HUES6 (cell line): ENCODE data around the gene TTC28.
"Not testable (repeated sequence)": the region's sequence is repeated elsewhere in the genome, so short reads cannot be mapped to it uniquely, and the experiment has no call there.

Source experiments
- H3K27ac ChIP-seq: 2 replicates; pipeline ENCODE4 v1.7.0; 2013; ENCODE audit warnings: low read depth, mild to moderate bottlenecking, low read length, inconsistent platforms
- H3K27me3 ChIP-seq: 2 replicates; pipeline ENCODE4 v1.6.1; 2013; ENCODE audit warnings: low read length; ENCODE audit not compliant: control insufficient read depth, insufficient read depth
- H3K36me3 ChIP-seq: 2 replicates; pipeline ENCODE4 v1.6.1; 2013; ENCODE audit warnings: low read length; ENCODE audit not compliant: control insufficient read depth, insufficient read depth
- H3K4me1 ChIP-seq: 2 replicates; pipeline ENCODE4 v1.6.1; 2013; ENCODE audit warnings: low read length; ENCODE audit not compliant: control insufficient read depth, insufficient read depth
- H3K4me3 ChIP-seq: 2 replicates; pipeline ENCODE4 v1.5.1; 2013; ENCODE audit warnings: low read depth, low read length
- H3K9ac ChIP-seq: one replicate; pipeline ENCODE4 v1.6.1; 2013; ENCODE audit warnings: mild to moderate bottlenecking, low read length
- H3K9me3 ChIP-seq: 2 replicates; pipeline ENCODE4 v1.6.1; 2013; ENCODE audit warnings: low read depth, low read length; ENCODE audit not compliant: control insufficient read depth, insufficient read depth

The TTC28 gene

DNA sequence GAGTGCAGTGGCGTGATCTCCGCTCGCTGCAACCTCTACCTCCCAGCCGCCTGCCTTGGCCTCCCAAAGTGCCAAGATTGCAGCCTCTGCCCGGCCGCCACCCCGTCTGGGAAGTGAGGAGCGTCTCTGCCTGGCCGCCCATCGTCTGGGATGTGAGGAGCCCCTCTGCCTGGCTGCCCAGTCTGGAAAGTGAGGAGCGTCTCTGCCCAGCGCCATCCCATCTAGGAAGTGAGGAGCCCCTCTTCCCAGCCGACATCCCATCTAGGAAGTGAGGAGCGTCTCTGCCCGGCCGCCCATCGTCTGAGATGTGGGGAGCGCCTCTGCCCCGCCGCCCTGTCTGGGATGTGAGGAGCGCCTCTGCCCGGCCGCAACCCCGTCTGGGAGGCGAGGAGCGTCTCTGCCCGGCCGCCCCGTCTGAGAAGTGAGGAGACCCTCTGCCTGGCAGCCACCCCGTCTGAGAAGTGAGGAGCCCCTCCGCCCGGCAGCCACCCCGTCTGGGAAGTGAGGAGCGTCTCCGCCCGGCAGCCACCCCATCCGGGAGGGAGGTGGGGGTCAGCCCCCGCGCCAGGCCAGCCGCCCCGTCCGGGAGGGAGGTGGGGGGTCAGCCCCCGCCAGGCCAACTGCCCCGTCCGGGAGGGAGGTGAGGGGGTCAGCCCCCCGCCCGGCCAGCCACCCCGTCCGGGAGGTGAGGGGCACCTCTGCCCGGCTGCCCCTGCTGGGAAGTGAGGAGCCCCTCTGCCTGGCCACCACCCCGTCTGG is 126.4 kb downstream of the TTC28 start:
- H3K27me3 ChIP-seq, H3K9me3 ChIP-seq, H3K4me3 ChIP-seq, H3K9ac ChIP-seq, H3K36me3 ChIP-seq, H3K4me1 ChIP-seq, H3K27ac ChIP-seq: not testable (repeated sequence)

DNA sequence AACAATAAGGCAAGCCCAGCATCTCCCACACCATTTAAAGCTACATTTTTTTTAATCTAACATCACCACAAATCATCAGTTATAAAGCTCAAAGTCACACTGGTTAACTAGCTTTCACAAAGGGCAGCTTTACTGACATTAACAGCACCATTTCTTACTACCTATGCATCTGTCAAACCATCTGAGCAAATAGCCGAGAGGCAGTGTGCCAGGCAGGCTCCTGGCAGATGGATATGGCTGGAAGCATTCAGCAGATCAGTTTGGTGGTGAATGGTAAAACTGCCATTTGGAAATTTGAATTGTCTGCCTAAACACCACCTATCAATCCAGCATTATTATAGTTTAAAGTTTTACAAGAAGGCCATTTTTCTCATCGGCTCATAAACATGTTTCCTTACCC is 131.2 kb downstream of the TTC28 start:
- Histone ChIP-seq H3K9ac (no peak overlapping the region), H3K4me3 (no peak overlapping the region), H3K9me3 (peaks cover 4% of the 10 kb centered on the region; the same call in 1 of the 2 replicates), H3K4me1 (no peaks in the 10 kb centered on the region; the same call in 1 of the 2 replicates), H3K27me3 (no peaks in the 10 kb centered on the region), H3K27ac (no peak overlapping the region), H3K36me3 (no peaks in the 10 kb centered on the region)

DNA sequence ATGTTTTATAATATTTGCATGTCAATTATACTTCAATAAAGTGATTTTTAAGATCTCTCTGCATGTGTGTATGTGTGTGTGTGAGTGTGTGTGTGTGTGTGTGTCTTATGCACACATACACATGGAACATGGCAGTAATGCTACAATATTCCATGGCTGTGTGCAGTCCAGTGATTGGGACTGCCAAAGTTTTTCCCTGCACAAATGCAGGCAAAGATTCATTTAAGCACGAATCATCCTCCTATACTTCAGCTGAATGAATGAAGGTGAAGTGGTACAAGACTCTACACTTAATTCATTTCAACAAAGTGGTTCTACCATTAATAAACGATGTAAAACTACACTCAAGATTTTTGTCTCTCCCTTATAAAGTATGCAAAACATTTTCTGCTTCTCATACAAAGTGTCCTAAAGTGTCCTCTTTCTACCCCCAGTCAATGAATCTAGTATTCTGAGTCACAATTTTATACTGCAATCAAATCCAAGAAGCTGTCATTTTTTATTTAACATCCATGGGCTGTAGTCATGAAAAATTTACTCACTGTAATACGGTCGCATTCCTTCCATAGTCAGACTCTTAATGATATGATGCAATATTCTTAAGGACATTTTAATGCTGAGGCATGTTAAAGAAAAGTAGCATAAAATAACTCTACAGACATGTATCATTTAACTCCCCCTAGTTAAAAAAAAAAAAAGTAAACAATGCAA is 132.4 kb downstream of the TTC28 start:
- no peak overlapping the region for H3K9ac ChIP-seq

DNA sequence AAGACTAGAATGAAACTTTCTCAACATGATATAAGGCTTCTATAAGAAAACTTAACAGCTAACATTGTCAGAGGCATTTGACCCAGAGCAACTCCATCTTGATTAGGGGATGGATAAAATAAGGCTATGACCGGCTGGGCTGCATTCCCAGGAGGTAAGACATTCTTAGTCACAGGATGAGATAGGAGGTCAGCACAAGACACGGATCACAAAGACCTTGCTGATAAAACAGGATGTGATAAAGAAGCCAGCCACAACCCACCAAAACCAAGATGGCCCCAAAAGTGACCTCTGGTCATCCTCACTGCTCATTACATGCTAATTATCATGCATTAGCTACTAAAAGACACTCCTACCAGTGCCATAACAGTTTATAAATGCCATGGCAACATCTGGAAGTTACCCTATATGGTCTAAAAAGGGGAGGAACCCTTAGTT is 135.2 kb downstream of the TTC28 start:
- H3K9ac ChIP-seq: no peak overlapping the region
- no peaks in the 10 kb centered on the region for H3K36me3 ChIP-seq
- H3K9me3 ChIP-seq: peaks cover 8% of the 10 kb centered on the region; the same call in 1 of the 2 replicates
- no peak overlapping the region for H3K27ac ChIP-seq
- peaks cover 12% of the 10 kb centered on the region for H3K4me1 ChIP-seq
- no peaks in the 10 kb centered on the region for H3K27me3 ChIP-seq
- no peak overlapping the region for H3K4me3 ChIP-seq

More for the DNA sequence above, 132.4 kb downstream of the TTC28 start:
- Histone ChIP-seq H3K27me3 (no peaks in the 10 kb centered on the region), H3K4me3 (no peak overlapping the region), H3K36me3 (no peaks in the 10 kb centered on the region), H3K9me3 (peaks cover 8% of the 10 kb centered on the region), H3K27ac (no peak overlapping the region), H3K4me1 (no peaks in the 10 kb centered on the region; the same call in 1 of the 2 replicates)

DNA sequence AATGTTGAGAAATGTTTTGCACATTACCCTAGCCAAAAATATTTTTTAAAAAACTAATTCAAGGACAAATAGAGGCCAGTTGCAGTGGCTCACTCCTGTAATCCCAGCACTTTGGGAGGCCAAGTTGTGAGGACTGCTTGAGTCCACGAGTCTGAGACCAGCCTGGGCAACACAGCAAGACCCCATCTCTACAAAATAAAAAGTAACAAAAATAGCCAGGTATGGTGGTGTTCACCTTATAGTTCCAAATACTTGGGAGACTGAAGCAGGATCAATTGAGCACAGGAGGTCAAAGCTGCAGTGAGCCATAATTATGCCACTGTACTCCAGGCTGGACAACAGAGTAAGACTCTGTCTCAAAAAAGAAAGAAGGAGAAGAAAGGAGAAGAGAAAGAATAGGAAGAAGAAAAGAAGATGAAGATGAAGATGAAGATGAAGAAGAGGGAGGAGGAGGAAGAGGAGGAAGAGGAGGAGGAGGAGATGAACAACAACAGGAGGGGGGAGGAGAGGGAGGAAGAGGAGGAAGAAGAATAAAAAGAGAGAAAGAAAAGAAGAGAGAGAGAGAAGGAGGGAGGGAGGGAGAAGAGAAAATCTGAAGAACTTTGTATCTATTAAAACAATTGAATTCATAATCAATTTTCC is 136.5 kb downstream of the TTC28 start:
- Histone ChIP-seq H3K36me3 (no peaks in the 10 kb centered on the region), H3K27me3 (no peaks in the 10 kb centered on the region), H3K4me3 (no peak overlapping the region), H3K9me3 (peaks cover 8% of the 10 kb centered on the region; the same call in 1 of the 2 replicates), H3K9ac (no peak overlapping the region), H3K4me1 (peaks cover 12% of the 10 kb centered on the region), H3K27ac (no peak overlapping the region)

DNA sequence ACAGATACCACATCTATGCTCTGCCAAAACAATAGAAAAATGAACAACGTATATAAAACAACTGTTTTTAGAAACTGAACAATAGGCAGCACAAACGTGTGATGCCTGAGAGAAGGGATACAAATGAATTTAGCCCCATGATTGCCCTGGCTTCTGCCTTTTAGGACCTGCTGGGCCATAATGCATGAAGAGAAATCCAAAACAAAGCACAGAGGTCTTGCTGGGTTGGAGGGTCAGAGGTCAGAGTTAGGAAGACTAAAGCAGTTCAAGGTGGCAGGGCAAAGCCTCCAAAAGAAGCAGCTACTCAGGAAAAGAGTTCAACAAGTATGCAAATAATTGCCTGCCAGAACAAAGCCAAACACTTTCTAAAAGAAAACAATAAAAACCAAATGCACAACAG is 138.5 kb downstream of the TTC28 start:
- Histone ChIP-seq H3K9ac (no peak overlapping the region), H3K27ac (no peak overlapping the region), H3K9me3 (peaks cover 8% of the 10 kb centered on the region; the same call in 1 of the 2 replicates), H3K4me3 (no peak overlapping the region), H3K27me3 (no peaks in the 10 kb centered on the region), H3K36me3 (no peaks in the 10 kb centered on the region), H3K4me1 (peaks cover 12% of the 10 kb centered on the region)

DNA sequence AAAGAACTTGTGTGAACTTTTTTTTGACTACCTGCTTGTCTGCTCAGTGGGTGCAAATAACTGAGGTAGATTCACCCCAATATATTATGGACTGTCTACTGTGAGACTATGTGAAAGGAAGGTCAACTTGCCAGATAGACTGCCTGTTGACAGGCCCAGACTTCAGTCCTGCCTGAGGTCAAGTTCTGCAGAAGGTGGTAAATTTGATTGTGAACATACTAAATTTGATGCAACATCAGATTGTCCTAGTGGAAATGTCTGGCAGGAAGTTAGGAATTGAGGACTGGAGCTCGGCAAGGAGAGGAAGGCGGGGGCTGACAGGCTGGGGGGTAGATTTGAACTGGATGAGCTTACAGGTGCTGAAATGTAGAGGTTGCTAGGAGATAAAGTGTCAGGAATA is 140.7 kb downstream of the TTC28 start:
- Histone ChIP-seq H3K36me3 (no peaks in the 10 kb centered on the region), H3K27ac (no peak overlapping the region), H3K4me3 (no peak overlapping the region), H3K9me3 (peaks cover 8% of the 10 kb centered on the region; the same call in 1 of the 2 replicates), H3K9ac (no peak overlapping the region), H3K27me3 (no peaks in the 10 kb centered on the region), H3K4me1 (peaks cover 12% of the 10 kb centered on the region)

DNA sequence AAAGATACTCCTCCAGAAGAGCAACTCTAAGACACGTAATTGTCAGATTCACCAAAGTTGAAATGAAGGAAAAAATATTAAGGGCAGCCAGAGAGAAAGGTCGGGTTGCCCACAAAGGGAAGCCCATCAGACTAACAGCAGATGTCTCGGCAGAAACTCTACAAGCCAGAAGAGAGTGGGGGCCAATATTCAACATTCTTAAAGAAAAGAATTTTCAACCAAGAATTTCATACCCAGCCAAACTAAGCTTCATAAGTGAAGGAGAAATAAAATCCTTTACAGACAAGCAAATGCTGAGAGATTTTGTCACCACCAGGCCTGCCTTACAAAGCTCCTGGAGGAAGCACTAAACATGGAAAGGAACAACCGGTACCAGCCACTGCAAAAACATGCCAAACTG is 149.1 kb downstream of the TTC28 start:
- peaks cover 13% of the 10 kb centered on the region for H3K9me3 ChIP-seq
- not testable (repeated sequence) for H3K27ac ChIP-seq, H3K27me3 ChIP-seq, H3K36me3 ChIP-seq, H3K4me3 ChIP-seq, H3K4me1 ChIP-seq, H3K9ac ChIP-seq

DNA sequence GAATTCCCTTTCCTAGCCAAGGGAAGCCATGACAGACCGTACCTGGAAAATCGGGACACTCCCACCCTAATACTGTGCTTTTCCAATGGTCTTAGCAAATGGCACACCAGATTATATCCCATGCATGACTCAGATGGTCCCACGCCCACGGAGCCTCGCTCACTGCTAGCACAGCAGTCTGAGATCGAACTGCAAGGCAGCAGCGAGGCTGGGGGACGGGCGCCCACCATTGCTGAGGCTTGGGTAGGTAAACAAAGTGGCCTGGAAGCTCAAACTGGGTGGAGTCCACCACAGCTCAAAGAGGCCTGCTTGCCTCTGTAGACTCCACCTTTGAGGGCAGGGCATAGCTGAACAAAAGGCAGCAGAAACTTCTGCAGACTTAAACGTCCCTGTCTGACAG is 150.5 kb downstream of the TTC28 start:
- H3K9ac ChIP-seq: not testable (repeated sequence)

DNA sequence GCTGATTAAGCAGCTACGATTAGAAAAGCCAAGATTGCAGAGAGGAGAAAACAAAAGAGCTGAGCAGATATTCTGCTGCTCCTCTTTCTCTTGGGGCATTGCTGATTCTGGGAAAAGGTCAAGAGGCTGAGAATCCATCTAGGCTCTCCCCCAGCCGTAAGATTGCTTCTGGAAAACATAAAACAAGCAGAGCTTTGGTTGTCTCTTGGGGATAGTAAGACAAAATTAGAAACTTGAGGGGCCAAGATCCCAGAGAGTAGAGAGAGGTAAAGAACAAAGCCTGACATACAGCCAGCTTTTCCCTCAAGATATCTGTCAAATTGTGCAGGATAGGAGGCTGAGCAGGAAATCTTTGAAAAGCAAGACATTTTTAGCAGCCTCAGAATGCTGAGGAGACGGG is 158.2 kb downstream of the TTC28 start:
- no peak overlapping the region for H3K9ac ChIP-seq
- H3K27ac ChIP-seq: no peak overlapping the region
- no peaks in the 10 kb centered on the region for H3K27me3 ChIP-seq
- no peak overlapping the region for H3K4me3 ChIP-seq
- H3K4me1 ChIP-seq: no peaks in the 10 kb centered on the region
- H3K9me3 ChIP-seq: no peaks in the 10 kb centered on the region
- no peaks in the 10 kb centered on the region for H3K36me3 ChIP-seq

More for the DNA sequence above, 150.5 kb downstream of the TTC28 start:
- H3K9me3 ChIP-seq: peaks cover 13% of the 10 kb centered on the region
- H3K27me3 ChIP-seq, H3K4me3 ChIP-seq, H3K27ac ChIP-seq, H3K4me1 ChIP-seq, H3K36me3 ChIP-seq: not testable (repeated sequence)

DNA sequence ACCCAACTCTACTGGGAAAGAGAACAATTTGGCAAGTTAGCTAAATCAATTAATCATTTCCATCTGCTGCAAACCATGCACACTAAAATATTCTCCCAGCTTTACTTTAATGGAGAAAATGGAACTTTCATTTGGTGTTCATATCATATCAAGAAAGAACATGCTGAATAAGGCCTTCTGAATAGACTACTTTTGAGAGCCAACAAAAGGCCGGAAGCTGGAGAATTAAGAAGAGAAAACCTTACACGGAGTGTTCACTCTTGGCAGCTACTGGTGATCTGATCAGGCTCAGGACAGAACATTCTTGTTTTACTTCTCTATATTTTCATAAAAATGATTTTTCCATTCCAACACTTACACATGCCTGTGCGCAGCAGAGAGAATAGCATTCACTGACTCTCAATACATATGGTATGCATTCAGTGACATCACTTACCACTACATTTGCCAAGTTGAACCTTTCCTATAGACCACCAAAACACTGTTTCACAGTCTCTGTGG is 165.3 kb downstream of the TTC28 start:
- H3K4me1 ChIP-seq: no peaks in the 10 kb centered on the region
- no peaks in the 10 kb centered on the region for H3K36me3 ChIP-seq
- no peak overlapping the region for H3K4me3 ChIP-seq
- no peak overlapping the region for H3K9ac ChIP-seq
- no peak overlapping the region for H3K27ac ChIP-seq
- H3K27me3 ChIP-seq: no peaks in the 10 kb centered on the region
- H3K9me3 ChIP-seq: 0 out of 2 replicates have a peak, but pooled peaks cover 6% of the 10 kb centered on the region
